Dermis blood vessel endothelial cell (primary cell): Measurements from ENCODE around the gene DTD1. TPM values are rescaled to one million over a fixed set of nuclear protein-coding genes. Genes with fewer than 3 reads are reported as not detected.

ENCODE experiments used
- DNase-seq: peaks from one replicate; pipeline ENCODE4 v3.0.0; 2010
- total RNA-seq: library from RNA; depleted of rRNA; stranded (reverse); fragments of >200 nt; gene quantifications from 2 replicates; pipeline ENCODE4 v1.2.3, GENCODE V29; 2014

DTD1 gene, protein sequence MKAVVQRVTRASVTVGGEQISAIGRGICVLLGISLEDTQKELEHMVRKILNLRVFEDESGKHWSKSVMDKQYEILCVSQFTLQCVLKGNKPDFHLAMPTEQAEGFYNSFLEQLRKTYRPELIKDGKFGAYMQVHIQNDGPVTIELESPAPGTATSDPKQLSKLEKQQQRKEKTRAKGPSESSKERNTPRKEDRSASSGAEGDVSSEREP
- 54.5 and 64.6 TPM in 2 replicates for total RNA-seq

GRCh38 chr20:18587665-18588573 lies at the start of gene DTD1:
DTD1 (plus strand) TSS chr20:18588054; CDS start chr20:18588073, 19 bp downstream.
- peak; percentile 90 for DNase-seq

- no peak for DNase-seq
Observed at GRCh38 chr20:18541741-18542140, 46.1 kb upstream of the DTD1 start.

- DNase-seq = no peak
Observed at GRCh38 chr20:18543216-18543615, 44.6 kb upstream of the DTD1 start.

- no peak for DNase-seq
Observed at GRCh38 chr20:18543932-18544331, 43.9 kb upstream of the DTD1 start.

DNA sequence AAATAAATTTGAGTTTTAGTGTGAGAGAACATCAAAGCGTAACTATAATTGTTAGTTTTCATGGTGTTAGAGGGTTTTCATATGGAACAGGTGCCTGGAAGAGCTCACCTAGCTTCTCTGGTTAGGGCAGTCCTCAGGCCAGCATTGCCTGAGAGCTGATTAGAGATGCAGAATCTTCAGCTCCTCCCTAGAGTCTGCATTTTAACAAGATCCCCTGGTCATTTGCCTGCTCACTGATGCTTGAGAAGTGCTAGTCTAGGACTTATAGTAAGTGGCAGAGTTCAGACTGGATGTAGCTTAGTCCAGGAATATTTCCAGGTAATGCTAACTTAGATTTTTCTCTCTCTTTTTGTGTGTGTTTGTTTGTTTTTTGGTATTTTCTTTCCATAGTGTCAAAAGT lies 42.3 kb upstream of the DTD1 start:
- no peak for DNase-seq

GRCh38 chr20:18548465-18548864 lies 39.4 kb upstream of the DTD1 start:
- DNase-seq = no peak

- no peak for DNase-seq
Observed at GRCh38 chr20:18553746-18554145, 34.1 kb upstream of the DTD1 start.

DNA sequence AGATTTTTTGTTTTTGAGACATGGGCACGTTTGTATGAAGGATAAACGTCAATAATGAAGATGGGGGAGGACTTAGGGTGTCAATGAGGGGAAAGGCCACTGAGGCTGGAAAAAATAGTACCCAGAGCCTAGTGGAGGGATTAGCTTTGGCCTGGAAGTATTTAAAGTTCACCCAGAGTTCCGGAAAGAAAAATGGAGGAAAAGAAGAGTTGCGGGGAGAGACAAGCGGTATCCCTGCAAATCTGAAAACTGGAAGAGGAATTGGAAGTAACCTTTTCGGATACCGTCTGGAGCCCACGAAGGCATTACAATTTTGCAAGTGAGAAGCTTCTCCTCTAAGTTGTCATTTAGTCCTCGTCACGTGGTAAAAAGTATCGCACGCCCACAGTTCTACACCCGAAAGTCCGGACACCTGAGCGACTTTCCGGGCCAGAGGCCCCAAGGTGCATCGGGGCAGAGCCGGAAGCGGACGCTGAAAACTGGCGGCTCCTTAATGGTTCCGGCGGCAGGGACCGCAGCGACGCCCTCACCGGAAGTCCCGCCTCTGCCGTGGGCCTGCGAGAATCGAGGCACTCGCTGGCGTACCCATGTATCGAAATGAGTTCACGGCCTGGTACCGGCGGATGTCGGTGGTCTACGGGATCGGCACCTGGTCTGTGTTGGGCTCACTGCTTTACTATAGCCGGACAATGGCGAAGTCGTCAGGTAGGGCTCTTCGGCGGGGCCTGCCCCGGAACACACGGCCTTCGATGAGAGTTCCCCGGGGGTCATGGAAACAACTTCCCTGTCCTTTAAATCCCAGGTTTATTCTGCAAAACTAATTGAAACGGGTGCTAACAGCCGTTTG lies 20.7 kb upstream of the DTD1 start, which contains the start of gene SMIM26:
SMIM26 (plus strand) TSS at position 541 of the 847 bp plus-strand sequence; CDS start at position 588, 47 bp downstream.
- peak; percentile 88 for DNase-seq

GRCh38 chr20:18567739-18568091 lies 20.1 kb upstream of the DTD1 start:
- DNase-seq = no peak

DNA sequence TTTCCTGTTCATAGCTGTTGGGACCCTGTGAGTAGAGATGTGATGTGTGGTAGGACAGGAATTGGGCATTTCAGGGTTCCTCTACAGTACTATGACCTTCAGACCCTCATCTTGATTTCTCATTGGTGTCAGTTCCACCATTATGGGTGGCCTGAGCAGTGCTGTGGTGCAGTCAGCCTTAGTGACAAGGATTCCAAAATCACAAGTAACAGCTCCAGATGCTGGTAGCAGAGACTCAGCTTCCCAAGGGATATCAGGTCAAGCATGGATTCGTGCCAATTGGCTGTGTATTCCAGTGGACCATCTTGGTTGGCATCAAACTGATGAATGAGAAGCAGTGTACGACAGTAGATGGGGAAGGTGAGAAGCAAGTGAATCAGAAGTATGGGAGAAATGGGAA lies 16.8 kb upstream of the DTD1 start:
- no peak for DNase-seq

- no peak for DNase-seq
Observed at GRCh38 chr20:18571578-18571977, 16.3 kb upstream of the DTD1 start.

GRCh38 chr20:18577942-18578341 lies 9.9 kb upstream of the DTD1 start:
- no peak for DNase-seq

DNA sequence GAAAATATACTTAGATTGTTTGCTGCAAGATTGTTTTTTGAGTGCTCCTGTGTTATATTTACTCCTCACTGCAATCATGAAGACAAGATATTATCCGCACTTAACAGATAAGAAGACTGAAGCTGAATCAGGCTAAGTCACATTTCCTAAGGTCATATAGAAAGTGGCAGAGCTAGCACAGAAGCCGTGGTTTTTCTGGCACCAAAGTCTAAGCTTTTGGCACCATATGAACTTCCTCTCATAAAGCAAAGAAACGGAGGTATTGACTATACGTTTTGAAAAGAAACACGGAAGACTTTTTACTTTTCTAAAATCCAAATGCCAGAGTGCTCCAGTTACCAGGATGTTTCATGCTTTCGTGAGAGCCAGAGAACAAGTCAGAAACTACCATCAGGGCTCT lies 9.3 kb upstream of the DTD1 start:
- no peak for DNase-seq

DNA sequence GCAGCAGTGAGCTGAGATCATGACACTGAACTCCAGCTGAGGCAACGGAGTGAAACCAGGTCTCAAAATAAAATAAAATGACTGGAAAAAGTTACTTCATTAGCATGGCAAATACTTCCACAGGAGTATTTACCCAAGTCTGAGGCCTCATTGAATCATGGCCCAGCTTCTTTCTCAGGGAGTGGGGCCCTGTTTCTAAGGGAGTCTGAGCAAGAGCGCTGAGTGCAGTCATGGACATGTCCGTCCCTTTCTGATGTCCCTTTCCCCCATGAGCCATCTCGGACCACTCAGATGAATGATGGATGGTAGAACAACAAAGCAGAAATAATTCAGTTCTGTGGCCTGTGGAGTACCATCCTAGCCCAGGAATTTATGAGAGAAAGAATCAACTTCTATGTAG lies 7.8 kb upstream of the DTD1 start:
- no peak for DNase-seq

DNA sequence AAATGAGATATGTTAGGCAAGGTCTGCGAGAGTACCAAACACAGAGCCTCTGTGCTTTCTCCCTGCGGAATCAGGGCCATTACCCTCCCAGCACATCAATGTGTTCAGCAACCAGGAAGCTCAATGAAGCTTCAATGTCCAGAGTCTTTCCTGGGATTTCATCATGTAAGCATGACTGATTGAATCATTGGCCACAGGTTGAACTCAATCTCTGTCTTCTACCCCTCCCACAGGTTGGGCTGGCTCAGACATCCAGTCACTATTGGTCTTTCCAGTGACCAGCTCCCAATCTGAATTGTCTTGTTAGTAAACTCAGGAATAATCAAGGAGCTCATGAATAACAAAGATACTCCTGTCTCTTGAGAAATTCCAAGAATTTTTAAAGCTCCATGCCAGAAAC lies 2.7 kb upstream of the DTD1 start:
- no peak for DNase-seq

- DNase-seq = no peak
Observed at GRCh38 chr20:18588574-18588933, 700 bp downstream of the DTD1 start.

DNA sequence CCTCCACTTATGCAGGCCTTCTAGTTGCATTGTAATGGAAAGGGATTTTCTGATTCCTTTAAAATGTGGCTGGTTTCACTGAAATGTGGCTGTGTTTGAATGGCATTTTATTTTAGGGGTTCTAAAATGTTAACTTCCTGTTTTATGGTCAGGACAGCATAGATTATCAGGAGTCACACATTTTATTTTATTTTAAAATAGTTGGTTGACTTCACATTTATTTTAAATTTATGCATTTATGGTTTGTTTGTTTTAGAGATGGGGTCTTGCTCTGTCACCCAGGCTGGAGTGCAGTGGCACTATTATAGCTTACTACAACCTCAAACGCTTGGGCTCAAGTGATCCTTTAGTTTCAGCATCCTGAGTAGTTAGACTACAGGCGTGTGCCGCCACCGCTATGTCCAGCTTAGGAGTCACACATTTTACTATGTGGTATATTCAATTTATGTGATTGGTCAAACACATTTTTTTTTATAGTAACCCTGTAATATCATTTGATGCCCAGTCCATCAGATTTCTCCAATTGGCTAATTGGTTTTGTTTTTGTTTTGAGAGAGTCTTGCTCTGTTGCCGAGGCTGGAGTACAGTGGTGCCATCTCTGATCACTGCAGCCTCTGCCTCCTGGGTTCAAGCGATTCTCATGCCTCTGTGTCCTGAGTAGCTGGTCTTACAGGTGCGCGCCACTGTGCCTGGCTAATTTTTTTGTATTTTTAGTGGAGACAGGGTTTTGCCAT lies 2.3 kb downstream of the DTD1 start:
- DNase-seq = no peak

DNA sequence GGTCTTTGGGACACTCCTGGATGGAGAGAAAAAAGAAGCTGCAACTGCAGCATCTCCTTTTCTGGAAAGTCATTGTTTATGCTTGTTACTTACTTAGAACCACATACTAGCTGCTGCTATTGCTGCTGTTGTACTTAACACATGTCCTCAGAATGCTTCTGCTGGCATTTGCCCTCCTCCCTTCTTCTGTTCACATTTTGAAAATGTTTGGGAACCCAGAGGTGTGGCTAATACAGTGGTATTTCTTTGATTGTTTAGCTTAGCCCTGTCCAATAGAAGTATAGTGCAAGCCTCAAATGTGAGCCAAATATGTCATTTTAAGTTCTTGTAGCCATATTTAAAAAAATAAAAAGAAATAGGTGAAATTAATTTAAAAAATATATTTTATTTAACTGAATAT lies 8.4 kb downstream of the DTD1 start:
- DNase-seq = no peak

DNA sequence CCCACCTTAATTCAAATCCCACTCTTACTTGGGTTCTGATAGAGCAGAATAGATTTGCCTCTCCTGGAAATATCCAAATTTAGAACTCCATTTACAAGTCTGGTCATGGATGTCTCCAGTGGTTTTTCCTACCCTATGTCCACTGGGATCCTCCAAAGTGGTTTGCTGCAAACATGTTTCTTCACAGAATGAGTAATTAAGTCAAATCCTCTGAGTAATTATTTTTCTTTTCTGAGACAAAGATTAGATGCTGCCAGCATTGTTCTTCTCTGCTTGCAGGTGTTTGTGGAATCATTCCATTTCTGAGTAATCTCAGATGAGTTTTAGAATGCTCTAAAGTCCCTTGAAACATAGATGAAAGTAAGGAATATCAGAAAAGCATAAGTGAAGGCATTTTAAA lies 21.9 kb downstream of the DTD1 start:
- peak; percentile 21 for DNase-seq

DNA sequence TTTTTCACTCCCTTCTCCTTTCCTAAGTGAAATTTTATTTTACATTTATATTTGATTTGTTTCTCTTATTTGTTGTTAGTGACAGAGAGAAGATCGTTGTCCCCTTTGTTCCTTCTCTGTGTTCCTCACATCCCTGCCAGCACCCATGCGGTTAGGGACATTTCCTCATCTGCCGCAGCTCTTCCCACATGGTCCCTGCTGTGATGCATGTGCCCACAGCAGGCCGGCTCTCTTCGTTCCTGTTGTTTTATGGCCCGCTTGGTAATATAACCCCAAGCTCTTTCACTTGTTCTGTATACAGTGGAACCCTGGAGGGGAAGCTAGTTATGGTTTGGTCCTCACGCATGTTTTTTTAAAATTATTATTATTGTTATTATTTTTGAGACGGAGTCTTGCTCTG lies 23.6 kb downstream of the DTD1 start:
- no peak for DNase-seq

DNA sequence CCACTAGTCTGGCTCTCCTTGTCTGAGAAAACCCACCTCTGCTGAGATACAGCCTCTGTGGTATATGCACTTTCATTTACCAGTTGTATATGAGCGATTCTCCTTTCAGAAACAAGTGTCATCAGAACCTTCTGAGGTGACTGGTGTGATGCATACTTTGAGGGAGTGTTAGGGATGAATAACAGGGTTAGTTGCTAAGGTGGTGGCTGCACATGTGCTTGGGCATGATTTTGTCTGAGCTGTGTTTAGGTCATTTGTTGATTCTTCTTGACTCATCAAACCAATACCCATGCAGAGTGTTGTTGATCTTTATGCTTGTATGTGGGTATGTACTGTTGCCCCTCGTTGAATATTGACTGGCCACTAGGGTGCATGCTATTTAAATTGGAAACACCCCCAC lies 25.7 kb downstream of the DTD1 start:
- DNase-seq = no peak

GRCh38 chr20:18614244-18614643 lies 26.4 kb downstream of the DTD1 start:
- DNase-seq = no peak
